Measurements from ENCODE around the gene SGCD.
"Not testable (repeated sequence)": the region's sequence is repeated elsewhere in the genome, so short reads cannot be mapped to it uniquely, and the experiment has no call there.

Gene SGCD

DNA sequence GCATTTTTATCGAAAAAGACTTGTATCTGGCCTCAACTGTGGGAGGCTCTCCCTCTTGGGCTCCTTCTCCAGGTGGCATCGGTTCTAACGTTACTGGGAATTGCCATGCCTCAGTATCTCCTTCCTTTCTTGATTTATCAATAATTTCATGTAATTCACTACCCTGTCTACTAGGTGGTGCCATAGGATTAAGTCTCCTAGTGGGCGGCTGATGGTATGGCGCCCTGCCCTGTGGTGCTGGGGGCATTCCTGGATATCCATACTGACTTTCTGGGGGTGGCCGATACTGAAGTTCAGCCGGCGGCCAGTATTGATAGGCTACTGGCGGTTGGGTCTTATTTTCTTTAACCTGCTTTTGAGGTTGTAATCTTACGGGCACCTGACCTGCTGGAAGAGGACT is 337.9 kb downstream of the SGCD start:
- DNase-seq = not testable (repeated sequence)

DNA sequence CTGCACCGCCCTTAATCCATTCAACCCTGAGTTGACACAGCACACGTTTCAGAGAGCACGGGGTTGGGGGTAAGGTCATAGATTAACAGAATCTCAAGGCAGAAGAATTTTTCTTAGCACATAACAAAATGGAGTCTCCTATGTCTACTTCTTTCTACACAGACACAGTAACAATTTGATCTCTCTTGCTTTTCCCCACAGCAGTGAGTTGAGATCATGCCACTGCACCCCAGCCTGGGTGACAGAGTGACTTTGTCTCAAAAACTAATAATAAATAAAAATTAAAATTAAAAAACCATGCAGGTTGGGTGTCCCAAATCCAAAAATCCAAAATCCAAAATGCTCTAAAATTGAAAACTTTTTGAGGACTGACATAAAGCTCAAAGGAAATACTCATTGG is 339.7 kb downstream of the SGCD start:
- DNase-seq = not testable (repeated sequence)

DNA sequence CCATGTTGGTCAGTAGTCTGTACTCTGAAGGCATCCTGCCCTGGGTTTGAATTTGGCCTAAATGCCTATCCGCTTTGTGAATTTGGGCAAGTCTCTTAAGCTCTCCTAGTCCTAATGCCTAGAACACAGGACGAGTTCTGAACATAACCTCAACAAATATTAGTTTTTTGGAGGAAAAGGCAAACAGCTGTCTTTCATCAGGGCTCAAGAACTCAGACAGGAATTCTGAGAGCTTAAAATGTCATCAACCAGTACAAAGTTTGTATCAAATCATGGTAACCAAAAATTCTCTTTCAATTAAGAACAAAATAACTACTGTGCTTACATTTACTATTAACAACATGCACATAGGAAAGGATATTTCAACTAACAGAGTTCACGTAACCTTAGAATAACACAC is 340.7 kb downstream of the SGCD start:
- no peak for DNase-seq

DNA sequence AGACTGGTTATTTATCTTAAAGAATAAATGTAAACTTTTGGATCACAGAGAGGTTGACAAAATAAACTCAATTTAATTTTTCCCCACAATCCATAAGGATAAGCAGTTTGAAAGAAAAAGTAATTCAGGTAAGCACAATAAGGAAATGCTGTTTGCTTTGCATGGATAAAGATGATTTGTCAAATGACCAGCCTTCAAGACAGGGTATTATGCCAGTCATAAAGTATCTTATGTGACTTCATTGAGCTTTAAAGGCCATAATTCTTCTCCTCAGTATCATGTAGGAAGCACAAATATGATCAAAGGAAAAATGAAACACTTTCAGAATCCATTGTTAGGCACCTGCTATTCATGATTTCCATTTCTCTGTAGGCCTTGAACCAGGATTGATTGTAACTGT is 342.5 kb downstream of the SGCD start:
- DNase-seq = no peak

DNA sequence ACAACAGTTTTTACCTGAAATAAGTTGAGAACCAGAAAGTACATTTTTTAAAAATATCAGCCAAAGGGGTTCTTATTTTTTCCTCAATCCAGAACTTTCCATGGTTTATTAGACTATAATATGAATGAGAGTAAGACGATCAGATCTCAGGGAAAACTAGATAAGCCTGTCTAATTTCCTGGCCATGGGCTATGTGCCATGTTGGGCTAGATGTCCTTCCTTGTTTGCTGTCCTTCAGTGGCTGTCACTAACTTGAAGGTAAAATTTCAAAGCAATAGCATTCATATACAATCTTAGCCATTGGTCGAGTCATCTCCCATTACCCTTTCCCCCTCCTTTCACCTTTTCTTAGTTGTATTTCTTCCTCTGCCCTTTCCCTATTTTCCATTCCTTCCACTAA is 343.7 kb downstream of the SGCD start:
- DNase-seq = no peak

DNA sequence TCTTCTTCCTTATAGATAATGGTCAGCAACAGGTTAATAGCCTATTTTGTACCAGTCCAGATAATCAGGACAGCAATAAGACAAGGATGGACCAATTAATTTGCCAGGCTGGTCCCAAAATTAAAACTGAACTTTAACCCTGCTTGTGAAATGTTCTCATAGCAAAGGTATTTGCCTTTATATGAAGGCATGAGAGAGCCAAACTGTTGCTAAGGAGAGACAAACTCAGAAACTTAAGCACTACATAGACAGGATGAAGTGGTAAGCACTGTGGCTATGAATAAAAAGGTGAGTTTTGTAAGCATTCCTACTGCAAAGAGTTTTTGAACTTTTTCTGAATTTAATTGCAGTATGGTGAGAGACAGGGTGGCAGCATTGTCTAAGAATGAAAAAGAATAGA is 348.4 kb downstream of the SGCD start:
- no peak for DNase-seq

DNA sequence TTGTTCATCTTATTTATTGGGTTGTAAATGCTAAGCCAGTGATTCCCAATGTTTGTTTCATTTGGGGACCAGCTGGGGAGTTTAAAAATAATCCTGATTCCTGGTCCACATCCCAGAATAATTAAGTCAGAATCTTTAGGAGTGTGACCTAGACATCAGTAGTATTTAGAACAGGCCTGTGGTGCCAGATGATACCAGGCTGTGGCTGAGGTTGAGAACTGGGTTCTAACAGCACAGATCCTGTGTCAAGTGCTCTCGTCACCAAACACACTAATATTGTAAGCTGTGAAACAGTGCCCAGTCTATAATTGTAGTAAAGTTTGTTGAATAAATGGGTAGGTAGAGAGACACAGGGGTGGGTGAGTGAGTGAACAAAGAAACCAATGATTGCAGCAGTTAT is 351.0 kb downstream of the SGCD start:
- no peak for DNase-seq

DNA sequence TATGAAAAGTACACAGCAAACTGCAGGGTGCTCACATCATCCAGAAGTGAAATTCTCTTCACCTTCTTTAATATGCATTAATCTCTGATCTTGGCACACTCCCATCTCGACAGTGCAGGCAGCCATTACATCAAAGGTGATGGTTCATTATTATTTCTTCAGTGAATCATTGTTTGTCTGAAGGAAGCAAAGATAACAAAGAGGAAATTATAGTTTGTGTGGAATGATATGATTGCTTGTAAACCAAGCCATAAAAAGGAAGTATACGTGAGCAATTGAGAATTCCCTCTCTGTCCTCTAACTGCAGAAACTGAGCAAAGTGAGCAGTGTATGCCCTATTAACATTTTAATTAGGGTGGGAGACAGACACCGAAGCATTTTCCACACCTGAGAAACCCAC is 351.5 kb downstream of the SGCD start:
- no peak for DNase-seq

DNA sequence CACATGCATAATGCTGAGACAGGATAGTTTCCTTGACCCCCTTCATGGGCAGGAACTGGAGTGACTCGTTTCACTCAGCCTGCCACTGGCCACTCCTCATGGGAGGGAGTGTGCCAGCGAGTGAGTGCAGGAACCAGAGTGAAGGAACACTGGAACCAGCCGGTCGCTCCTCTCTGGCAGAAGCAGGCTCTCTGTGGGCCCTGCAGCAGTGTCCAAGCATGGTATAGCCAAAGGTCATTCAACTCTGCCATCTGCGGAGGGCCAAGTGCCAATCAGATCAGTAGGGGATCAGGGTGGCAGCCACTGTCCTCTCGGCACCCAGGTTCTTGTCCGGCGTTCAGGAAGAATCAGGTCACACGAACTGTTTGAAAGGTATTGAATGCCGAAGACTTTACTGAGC is 353.9 kb downstream of the SGCD start:
- no peak for DNase-seq

DNA sequence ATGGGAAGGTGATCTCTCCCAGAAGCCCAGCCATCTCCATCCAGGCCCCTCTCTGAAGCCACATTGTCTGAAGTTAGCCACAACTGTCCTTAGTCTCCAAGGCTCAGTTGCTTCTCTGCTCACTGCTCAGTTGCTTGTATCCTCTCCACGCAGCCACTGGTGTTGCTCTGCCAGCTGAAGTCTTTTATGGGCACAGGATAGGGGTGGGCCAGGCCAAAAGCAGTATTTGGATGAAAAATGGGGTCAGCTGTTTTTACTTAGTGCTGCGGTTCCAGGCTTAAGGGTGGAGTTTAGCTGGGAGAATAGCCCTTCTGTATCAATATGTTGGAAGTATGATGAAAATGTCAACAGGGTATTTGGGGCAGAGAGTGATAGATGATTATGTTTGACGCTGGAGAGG is 354.3 kb downstream of the SGCD start:
- DNase-seq = no peak

DNA sequence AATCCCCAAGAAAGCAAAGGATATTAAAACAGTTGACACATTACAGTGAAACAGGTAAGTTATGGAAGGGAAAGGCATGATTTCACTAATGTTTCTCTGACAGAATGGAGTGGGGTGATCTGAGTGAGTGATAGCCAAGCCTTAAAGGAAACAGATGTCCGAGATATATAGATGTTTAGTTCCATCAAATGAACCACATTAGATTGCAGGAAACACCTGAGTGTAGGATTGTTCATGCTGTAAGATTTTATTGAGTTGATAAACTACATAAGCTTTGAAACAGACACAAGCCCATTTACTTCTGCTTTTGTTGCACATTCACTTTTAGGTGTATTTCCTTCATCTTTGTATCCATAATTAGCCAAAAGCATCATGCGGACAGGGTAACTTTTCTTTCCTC is 356.0 kb downstream of the SGCD start:
- DNase-seq = no peak

DNA sequence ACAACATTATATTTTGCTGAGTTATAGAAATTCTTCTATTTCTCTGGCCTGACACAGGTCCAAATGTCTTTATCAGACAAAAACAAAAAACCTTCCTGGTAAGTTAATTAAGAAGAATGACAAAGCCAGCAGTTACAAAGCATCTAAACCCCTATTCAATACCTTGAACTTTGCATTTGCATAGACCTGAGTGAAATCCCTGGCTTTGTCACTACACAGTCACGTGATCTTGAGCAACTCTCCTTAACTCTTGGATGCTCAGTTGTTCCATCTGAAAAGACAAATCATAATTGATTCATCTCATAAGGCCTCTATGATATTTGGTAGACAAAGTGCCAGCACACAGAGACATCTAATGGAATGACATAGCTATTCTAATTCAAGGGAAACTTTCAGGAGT is 356.5 kb downstream of the SGCD start:
- DNase-seq = no peak

DNA sequence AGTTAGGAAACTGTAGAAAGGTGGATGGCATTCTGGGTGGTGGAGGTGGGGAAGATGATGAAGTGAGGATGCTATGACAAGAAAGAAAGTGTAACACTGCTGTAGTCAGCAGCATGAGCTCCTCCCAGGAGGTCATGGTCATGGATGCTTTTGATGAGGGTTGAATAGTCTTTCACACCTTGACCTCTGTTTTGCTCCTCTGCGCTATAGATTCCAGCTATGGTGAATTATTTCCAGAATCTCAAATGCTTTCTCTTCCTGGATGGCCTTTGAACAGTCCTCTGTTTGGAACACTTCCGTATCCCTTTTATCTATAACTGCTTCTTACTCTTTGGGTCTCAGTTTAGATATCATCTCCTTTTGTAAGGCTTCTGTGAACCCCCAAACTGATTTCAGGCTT is 357.3 kb downstream of the SGCD start:
- DNase-seq = no peak

DNA sequence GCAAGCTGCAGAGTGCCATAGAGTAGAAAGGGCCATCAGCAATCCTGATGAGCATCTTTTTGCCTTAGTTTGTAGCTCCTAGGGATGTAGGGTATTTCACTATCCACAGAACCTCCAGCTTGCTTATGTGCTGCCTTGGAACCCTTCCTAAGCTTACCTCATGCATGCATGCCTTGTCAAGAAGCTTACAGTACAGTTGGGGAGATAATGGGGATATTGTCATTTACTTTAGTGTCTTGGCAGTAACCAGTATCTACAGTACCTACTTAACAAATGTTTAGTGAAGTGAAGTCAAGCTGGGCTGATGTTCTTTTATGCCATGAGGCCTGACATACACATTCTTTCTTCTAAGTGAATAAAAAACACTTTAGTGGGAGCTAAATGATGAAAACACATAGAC is 358.5 kb downstream of the SGCD start:
- DNase-seq = no peak

DNA sequence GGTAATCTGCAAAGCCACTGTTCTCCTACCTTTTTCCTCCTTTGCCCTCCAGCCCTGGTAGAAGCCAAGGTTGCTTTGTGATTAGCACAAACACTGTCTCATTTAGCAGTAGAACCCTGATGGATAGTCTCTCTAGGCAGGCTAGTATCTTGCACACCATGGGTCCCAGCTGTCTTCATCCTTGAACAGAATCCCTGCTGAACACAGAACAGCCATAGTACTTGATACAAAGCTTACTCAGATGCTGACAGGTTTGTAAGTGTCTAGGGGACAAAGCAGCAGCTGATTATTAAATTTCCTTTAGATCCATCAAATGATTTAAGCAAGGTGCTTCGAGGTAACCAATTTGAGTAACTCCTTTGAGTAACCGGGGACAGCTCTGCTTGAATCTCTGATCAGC is 359.4 kb downstream of the SGCD start:
- DNase-seq = no peak

DNA sequence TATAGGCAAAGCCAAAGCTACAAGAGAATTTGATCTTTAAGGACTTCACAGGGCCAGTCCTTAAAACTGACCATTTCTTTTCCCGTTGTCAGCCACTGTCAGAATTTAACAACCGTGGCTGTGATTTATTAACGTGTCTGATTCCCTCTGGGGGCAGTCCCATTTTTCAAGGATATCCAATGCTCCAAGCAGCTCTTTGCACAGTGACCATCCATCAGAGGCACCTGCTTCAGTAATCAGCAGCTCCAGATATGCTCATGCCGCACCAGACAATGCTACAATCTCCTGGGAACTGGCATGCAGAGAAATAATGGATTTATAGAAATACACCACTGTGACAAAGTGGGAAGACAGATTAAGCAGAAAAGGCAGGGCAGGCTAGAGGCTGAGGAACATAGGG is 359.8 kb downstream of the SGCD start:
- DNase-seq = no peak

DNA sequence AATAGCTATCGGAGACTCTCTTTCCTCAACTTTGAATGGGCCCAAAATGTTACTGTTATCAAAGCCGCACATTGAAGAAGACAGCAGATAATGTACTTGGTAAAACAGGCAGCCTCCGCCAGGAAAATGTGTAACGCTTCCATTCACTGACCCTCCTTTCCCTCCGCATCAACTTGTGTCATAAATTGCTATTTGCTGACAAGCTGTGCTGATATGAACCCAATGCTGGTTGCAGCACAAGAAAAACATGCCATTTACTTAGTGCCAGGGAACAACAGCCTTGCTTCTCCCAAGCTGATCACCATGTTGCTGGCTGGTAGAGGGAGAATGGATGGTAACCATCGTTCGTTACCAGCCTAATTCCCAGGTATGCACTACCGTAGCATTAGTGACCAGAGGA is 360.6 kb downstream of the SGCD start:
- no peak for DNase-seq

DNA sequence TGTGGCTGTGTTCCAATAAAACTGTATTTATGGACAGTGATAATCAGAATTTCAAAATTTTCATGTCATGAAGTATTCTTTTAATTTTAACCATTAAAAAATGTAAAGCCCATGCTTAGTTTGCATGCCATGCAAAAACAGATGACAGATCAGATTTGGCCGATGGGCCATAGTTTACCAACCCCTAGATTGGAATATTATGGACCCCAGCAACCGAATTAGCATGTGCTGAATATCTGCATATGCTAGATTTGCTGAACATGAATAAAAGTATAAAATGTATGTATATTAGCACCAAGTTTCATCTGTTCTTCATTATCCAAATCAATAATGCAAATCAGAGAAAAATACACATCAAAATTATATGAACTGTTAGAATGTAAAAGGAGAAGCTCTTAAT is 364.6 kb downstream of the SGCD start:
- DNase-seq = no peak

DNA sequence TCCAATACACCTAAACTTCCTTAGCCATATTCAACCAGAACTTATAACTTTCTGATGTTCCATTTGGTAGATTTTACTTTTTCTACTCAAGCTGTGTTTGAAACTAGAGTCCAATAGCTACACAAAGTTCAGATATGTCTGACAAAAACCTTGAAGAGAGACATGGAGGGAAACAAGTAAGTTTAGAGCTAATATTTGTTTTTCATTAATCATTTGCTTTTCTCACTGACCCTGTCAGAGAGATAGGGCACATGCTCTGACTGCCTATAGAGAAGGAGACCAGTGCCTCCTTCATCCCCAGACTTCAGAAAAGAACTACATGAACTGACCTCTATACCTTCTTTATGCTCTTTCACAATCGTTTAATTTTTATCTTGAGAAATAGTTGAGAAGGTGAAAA is 366.1 kb downstream of the SGCD start:
- no peak for DNase-seq

DNA sequence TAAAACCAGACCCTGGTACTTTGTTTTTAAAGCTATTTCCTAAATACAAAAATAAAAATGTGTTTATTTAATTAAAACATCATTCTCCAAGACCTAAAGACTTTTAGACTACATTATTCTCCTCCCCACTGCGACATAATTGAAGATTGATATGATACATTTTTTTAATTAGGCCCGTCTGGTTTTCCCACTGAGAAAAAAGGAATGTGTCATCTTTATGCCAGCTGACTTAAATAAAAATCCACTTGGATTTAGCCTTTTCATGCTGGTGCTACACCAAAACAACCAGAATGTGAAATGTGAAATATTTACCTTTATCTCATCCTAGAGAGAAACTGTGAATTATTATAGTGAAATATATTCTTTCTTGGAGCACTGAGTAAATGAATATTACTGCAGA is 367.6 kb downstream of the SGCD start:
- DNase-seq = no peak

DNA sequence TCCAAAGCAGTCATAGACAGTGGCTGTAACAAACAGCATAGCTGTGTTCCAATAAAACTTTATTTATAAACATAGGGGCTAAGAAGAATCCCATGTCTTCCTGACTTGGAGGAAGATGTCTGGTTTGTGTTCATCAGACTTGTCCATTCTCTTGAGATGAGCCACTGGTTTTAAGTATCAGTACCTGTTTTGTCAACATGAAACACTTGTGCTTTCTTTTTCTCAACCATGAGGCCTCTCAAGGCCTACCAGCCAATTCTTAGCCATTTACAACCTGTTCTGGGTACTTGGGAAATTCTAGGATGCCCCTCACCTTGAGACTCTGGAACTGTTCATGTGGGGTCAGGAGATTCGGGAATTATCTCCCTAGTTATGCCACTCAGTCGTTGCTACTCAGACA is 368.8 kb downstream of the SGCD start:
- DNase-seq = no peak

DNA sequence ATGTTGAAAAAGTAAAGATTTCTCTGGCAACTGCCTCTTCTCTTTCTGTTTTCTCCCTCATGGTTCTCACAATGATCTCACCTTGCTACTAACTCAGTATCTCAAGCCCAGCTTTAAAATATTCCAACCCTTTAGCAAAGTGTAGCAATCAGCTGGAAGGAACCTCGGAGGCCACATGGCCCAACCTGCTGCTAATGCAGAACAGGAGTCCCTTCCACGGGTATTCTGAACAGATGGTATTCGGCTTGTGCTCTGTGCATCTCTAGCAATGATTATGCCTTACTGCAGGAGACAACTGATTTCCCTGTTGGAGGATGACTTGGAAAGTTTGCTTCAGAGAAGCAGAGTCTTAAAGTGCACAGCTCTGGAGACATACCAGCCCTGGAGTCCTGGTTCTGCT is 371.4 kb downstream of the SGCD start:
- DNase-seq = no peak

DNA sequence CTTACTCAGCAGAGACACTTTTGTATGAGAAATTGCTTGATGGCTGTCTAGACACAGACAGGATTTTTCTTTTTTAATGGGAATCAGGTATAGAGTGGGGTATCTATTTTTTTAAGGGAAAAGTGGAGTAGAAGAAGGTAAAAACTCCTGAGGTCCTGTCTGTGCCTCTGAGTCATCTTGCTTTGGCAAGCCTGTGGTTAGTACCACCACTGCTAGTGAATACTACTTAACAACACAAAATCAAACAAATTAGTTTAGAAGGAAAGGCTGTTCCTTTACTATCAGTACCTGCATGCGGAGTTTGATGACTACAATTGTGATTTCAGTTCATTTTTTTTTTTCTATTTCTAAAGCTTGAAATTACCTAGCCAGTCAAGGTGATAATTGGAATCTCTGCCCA is 372.2 kb downstream of the SGCD start:
- DNase-seq = no peak

DNA sequence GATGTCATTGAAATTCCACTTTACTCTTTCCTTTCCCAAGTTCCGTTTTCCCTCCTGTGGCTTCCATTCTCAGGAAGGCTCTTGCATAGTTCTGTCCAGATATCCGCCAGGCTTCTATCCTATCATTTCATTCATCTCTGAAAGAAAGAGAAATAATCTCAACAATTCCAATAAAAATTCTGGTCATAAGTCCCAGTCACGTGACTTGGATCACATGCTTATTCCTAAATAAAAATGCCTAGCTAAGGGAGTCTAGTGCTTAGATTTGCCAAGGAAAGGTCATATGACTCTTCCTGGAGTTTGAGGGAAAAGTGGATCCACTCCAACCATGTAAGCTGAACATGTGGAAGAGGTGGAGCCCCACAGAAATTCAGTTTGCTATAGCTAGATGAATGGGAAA is 377.2 kb downstream of the SGCD start:
- DNase-seq = no peak

DNA sequence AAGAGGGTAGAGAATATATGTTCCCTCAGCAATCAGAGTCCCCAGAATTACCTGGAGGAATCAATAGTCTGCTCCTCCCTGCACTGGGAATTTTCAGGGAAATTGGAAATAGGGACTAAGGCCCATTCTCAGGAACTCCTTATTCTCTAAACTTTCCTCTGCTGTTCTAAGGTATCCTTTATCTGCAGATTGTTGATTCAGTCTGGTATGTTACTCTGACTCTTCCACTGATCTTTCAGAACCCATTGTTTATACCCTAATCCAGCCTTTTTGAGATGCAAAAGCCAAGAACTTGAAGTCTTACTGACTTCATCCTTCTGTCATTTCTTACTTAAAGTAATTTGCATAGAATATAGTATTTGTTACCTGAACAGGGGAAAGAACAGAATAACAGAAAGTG is 379.7 kb downstream of the SGCD start:
- no peak for DNase-seq

DNA sequence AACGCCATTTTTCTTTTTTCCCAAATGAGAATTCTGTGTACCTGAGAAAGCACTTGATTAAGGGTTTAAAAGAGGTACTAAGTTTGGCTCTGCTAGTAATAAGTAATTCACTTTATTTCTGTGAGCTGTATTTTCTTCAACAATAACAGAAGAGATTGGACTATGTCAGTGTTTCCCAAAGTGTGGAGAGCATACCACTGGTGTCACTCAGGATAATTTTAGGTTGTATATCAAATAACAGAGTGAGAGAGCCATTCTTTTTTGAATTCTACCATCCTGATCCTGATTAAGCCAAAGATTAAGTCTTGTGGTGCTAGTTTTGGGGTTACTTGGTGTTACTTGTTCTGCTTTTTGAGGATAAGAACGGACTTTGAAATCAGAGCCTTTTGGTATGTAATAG is 380.8 kb downstream of the SGCD start:
- no peak for DNase-seq

DNA sequence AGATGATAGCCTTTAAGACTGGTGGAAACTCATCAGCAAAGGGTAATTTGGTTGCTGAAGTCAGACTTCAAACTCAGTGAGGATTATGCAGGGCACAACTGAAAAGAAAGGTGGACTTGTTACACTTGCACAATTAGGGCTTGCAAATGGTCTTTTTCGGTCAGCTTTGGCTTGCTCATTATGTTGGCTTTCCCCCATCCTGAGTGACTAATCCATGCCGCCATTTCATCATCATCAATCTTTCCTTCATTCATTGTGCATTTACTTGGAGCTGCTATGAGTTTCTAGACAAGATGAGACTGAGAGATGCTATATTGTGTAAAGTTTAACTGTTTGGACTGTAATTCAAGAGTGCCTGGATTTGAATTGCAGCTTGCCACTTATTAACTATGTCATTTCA is 388.3 kb downstream of the SGCD start:
- no peak for DNase-seq
